NOMO-1 treated with DMSO at 0.1 percent for 48 hours (cell line): ENCODE data around the gene TMEM145.

ENCODE experiments used
- DNase-seq: peaks from one replicate; lab custom pipeline; 2025; ENCODE audit not compliant: unreplicated experiment; lab: John Stamatoyannopoulos, UW

The TMEM145 gene

DNA sequence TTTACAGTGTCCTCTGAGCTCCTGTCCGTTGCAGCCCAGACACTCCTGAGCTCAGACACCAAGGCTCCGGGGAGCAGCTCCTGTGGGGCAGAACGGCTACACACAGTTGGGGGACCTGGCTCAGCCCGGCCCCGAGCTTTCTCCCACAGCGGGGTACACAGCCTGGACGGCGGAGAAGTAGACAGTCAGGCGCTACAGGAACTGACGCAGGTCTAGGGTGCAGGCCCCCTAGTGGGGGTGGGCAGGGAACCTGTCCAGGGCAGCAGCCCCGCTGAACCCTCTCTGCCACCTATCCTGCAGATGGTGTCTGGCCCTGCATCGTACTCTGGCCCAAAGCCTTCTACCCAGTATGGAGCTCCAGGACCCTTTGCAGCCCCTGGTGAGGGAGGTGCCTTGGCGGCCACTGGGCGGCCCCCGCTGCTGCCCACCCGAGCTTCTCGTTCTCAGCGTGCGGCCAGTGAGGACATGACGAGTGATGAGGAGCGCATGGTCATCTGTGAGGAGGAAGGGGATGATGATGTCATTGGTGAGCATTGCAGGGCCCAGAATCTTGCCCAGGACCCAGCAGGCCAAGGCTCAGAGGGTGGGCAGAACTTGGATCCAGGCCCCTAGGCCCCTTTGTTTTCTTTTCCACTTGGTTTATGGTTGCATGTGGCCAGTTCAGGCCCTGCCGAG is 24.1 kb upstream of the TMEM145 start:
- DNase-seq, result no peak

DNA sequence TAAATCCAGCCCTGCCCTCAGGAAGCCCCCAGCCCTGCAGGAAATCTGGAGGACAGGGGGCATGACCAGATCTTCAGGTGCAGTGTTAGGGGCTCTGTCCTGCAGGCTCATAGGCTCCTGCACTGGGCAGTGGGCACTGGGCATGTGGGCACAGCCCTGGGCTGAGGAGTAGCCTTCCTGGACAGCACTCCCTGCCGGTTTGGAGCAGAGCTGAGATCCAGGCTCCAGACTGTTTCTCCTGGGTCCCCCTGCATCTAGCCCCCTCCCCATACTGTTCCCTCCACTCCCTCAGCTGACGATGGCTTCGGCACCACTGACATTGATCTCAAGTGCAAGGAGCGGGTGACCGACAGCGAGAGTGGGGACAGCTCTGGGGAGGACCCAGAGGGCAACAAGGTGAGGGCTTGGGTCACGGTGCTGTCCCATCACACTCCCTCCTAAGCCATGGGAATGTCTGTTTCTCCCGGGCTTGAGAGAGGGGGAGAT is 23.5 kb upstream of the TMEM145 start:
- DNase-seq, result no peak

DNA sequence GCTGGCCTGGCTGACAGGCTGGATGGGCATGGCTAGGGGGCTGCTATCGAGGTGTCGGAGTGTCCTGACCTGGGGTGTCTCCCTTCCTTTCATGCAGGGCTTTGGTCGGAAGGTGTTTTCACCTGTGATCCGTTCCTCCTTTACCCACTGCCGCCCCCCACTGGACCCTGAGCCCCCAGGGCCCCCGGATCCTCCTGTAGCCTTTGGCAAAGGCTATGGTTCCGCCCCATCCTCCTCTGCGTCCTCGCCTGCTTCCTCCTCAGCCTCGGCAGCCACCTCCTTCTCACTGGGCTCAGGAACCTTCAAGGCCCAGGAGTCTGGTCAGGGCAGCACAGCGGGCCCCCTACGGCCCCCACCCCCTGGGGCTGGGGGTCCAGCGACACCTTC is 23.0 kb upstream of the TMEM145 start:
- no peak for DNase-seq

DNA sequence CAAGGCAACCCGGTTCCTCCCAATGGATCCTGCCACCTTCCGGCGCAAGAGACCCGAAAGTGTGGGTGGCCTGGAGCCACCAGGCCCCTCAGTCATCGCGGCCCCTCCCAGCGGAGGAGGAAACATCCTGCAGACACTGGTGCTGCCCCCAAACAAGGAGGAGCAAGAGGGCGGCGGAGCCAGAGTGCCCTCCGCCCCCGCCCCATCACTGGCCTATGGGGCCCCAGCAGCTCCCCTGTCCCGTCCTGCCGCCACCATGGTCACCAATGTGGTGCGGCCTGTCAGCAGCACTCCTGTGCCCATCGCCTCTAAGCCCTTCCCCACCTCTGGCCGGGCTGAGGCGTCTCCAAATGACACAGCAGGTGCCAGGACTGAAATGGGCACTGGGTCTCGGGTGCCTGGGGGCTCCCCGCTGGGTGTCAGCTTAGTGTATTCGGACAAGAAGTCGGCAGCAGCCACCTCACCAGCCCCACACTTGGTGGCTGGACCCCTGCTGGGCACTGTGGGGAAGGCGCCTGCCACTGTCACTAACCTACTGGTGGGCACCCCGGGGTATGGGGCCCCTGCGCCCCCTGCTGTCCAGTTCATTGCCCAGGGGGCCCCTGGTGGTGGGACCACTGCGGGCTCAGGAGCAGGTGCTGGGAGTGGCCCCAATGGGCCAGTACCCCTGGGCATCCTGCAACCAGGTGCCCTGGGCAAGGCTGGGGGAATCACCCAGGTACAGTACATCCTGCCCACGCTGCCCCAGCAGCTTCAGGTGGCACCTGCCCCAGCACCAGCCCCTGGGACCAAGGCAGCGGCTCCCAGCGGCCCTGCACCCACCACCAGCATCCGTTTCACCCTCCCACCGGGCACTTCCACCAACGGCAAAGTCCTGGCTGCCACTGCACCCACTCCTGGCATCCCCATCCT is 22.3 kb upstream of the TMEM145 start:
- peak; percentile 6 for DNase-seq

DNA sequence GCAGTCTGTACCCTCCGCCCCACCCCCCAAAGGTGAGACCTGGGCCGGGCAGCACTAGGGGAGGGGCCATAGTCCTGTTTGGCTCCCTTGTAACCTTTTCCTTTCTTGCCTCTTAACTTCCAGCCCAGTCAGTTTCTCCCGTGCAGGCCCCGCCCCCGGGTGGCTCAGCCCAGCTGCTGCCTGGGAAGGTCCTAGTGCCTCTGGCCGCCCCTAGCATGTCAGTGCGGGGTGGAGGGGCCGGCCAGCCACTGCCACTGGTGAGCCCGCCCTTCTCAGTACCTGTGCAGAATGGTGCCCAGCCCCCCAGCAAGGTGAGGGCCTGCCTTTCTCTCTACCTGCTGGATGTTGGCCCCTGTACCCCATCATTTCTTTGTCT is 21.7 kb upstream of the TMEM145 start:
- no peak for DNase-seq

DNA sequence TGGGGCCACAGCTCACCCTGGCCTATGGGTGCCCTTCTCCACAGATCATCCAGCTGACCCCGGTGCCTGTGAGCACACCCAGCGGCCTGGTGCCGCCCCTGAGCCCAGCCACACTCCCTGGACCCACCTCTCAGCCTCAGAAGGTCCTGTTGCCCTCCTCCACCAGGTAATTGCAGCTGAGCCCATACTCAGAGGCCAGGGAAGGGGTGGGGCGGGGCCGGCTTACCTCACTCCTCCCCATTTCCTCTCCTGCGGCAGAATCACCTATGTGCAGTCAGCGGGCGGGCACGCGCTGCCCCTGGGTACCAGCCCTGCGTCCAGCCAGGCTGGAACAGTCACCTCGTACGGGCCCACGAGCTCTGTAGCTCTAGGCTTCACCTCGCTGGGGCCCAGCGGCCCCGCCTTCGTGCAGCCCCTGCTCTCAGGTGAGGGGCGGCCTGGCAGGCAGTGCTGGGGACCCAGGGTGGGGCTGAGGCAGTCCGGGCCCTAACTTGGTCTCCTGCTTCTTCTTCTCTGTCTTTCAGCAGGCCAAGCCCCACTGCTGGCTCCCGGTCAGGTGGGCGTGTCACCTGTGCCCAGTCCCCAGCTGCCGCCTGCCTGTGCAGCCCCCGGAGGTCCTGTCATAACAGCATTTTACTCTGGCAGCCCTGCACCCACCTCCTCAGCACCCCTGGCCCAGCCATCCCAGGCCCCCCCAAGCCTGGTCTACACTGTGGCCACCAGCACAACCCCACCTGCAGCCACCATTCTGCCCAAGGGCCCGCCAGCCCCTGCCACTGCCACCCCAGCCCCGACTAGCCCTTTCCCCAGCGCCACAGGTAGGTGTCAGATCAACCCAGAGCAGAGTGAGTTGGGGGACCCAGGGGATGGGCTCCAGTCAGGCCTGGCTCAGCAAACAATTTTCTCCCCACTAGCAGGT is 20.8 kb upstream of the TMEM145 start:
- DNase-seq, result no peak

DNA sequence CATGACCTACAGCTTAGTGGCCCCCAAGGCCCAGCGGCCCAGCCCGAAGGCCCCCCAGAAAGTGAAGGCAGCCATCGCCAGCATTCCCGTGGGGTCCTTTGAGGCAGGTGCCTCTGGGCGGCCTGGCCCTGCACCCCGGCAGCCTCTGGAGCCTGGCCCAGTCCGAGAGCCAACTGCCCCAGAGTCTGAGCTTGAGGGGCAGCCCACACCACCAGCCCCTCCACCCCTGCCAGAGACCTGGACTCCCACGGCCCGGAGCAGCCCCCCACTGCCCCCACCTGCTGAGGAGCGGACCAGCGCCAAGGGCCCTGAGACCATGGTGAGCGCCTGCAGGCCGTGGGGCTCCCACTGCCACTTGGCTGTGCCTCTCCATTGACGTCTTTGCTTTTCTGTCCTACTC is 20.1 kb upstream of the TMEM145 start:
- DNase-seq, result no peak

DNA sequence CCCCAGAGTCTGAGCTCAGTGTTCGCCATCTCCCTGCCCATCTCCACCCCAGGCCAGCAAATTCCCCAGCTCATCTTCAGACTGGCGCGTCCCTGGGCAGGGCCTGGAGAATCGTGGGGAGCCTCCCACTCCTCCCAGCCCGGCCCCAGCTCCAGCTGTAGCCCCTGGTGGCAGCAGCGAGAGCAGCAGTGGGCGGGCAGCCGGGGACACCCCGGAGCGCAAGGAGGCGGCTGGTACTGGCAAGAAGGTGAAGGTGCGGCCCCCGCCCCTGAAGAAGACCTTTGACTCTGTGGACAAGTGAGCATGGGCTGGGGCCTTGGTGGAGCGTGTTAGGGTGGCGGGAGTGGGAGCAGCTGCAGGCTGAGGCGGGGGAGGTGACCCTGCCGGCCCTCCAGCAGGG is 19.6 kb upstream of the TMEM145 start:
- no peak for DNase-seq

DNA sequence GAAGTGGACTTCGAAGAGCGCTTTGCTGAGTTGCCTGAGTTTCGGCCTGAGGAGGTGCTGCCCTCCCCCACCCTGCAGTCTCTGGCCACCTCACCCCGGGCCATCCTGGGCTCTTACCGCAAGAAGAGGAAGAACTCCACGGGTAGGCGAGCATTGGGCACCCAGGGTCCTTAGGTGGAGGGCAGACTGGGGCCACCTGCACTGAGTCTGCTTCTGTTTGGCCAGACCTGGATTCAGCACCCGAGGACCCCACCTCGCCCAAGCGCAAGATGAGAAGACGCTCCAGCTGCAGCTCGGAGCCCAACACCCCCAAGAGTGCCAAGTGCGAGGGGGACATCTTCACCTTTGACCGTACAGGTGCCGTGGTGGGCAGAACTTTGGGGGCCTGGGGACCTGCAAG is 19.2 kb upstream of the TMEM145 start:
- no peak for DNase-seq

DNA sequence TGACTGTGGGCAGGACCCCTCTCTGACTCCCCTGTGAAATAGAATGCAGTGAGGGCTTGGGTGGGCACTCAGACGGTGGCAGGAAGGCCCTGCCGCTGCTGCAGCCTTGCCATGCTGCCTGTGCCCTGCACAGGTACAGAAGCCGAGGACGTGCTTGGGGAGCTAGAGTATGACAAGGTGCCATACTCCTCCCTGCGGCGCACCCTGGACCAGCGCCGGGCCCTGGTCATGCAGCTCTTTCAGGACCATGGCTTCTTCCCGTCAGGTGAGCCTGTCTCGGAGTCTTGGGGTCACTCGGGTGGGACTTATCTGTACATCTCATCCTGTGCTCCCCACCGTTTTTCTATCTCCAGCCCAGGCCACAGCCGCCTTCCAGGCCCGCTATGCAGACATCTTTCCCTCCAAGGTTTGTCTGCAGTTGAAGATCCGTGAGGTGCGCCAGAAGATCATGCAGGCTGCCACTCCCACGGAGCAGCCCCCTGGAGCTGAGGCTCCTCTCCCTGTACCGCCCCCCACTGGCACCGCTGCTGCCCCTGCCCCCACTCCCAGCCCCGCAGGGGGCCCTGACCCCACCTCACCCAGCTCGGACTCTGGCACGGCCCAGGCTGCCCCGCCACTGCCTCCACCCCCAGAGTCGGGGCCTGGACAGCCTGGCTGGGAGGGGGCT is 18.5 kb upstream of the TMEM145 start:
- DNase-seq, result no peak

DNA sequence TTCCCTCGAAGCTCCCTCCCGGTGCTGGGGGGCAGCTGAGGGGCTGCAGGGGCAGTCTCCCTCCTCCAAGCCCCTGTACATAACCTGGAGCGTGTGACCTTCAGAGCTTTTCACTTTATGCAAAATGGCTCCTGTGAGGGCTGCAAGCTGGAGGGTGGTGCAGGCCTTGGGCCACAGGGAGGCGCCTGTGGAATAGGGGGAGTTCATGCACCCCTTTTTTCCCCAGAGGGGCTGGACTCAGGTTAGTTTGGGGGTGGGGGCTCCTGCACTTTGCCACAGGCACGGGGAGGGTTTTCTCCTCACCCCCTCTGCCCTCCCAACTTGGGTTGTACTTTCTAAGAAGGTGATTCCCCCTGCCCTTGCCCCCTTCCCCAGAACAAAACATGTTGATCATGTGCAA is 17.8 kb upstream of the TMEM145 start:
- DNase-seq, result no peak

DNA sequence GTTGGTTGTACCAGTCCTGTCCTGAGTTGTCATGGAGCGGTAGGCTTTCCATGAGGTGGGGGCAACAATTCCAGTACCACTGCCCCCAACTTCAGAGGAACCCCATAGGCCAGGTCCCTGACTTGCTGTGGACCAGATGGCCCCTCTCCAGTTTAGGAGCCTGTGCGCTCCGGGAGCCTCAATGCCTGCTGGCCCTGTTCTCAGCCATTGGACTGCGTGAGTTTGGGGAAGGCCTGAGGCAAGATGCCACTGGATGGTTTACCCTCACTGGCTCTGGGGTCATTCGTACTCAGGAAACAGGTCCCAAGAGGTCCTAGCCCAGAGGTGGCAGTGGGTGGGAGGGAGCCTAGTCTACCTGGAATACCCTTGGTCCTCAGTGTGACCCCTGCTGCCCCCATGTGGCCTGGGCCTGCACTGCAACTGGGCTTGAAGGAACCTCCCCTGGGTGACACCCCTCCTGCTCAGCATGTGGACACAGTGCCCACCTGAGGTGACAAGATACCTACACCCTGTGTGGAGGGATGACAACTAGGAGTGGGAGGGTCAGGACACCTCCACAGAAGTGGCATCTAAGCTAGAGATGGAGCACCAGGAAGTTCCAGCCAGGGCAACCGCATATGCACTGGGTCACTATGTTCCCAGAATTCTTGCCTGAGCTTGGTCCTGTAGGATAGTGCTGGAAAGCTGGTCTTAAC is 17.1 kb upstream of the TMEM145 start:
- DNase-seq, result peak; percentile 12

DNA sequence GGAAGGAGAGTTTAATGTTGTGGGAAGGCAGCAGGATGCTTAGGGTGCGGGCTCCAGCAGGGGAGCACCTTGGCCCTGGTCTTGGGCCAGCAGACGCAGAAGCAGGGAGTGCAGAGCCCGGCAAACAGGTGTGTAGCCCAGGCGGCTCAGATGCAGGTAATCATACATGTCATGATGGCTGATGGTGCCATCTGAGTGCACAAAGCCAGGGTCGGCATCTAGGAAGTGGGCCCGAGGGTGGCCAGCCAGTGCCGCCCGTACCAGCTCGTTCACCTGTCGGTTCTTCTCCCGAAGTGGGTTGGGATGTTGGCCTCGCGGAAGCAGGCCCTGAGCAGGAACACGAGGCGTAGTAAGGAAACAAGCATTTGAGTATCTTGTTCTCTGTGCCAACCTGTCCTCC is 16.1 kb upstream of the TMEM145 start:
- DNase-seq, result no peak

DNA sequence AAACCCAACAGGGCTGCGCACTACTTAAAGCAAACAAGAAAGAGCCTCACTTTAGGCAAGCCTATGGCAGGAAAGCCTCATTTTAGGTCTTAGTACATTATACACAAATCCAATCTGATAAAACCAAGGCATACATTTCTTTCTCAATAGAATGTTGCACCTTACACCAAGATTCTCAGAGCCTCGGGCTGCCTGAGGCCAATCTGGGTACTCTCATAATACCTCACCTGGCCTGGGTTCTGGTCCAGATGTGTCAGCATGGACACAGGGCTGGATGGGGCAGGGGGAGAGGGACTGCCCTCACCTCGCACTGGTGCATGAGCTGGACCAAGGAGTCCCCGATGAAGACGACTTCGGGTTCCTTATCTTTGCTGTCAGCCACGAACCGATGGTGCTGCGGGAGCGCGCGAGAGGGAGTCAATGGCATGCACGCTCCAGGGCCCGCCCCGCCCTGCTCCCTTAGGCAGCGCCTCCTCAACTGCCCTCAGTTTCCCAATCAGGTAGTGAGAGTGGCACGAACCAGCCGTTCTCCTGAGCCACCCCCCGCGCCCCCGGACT is 11.4 kb upstream of the TMEM145 start, which contains the start of gene PRR19:
Gene PRR19, plus strand, starts transcription at position 487 of the 558 bp plus-strand sequence. CDS start 7,453 bp downstream, outside the sequence.
- no peak for DNase-seq

DNA sequence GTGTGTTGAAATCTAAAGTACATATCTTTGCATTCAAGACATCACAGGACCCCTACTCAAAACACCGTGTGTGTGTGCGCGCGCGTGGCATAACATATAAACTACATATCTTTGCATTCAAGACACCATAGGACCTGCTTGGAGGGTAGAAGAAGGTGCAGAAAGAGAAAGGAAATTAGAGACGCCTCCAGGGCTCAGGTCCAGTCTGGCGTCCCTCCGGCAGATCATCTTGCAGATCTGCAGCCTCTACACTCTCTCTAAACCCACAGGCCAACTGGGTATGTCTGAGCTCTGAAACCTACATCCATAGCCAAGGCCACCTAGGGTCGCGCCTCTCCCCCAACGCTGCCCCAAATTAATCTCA is 10.0 kb upstream of the TMEM145 start:
- no peak for DNase-seq

DNA sequence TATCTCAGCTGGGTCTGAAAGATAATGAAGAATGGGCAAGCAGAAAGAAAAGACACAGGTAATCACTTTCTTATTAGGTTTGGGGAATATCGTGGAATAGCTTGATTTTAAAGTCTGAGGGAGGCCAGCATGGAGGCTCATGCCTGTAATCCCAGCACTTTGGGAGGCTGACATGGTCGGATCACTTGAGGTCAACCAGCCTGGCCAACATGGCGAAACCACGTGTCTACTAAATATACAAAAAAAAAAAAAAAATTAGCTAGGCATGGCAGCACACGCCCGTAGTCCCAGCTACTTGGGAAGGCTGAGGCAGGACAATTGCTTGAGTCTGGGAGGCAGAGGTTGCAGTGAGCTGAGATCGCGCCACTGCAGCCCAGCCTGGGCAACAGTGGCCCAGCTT is 9.2 kb upstream of the TMEM145 start:
- DNase-seq, result no peak

DNA sequence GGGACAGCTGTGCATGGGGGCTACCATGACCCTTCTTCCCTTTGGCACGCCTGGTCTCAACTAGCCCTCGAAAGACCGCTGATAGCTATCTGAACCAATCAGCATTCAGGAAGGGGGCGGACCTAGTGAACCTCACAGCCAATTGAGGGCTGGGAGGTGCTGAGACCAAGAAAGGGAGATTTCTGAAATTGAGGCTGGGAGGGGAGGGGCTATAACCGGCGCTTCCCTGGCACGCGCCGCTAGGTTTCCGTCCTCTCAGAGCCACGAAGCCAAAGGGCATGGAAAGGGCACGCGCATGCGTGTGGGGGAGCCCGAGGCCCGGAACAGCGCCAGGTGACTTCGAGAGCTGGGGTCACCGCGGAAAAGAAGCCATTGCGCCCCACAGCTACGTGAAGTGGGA is 6.5 kb upstream of the TMEM145 start:
- DNase-seq, result no peak

DNA sequence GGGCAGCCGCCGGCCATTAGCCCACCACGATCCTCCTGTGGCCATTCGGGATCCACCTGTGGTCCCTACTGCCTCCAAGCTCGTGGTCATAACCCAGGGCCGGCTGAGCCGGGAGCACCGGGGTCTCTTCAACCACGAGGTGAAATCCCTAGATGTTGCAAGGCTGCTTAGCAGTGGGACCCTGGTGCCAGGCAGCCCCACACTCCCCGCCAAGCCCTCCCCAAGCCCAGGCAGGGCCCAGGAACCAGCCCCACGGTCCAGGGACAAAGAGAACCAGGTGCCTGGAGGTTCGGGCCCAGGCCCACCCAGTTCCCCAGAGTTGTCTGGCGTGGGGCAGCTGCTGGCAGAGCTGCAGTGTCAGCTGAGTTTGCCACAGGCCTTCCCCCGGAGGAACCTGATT is 3.4 kb upstream of the TMEM145 start:
- DNase-seq, result no peak

DNA sequence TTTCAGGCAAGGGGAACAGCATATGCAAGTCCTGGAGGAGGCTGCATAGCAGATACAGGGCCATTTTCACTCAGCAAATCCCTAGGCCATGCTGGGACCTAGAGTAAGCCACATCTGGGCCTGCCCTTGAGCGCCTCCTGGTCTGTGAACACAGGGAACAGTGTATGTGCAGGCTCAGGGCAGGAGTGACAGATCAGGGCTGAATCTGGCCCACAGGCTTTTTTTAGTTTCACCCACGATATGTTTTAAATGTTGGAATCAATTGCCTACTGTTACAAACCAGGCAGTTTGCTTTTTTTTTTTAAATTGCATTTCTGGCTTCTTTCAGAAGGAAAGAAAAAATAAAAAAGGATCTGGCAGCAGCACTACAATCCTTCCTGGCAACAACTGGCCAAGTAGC is 1.5 kb upstream of the TMEM145 start:
- DNase-seq, result no peak

DNA sequence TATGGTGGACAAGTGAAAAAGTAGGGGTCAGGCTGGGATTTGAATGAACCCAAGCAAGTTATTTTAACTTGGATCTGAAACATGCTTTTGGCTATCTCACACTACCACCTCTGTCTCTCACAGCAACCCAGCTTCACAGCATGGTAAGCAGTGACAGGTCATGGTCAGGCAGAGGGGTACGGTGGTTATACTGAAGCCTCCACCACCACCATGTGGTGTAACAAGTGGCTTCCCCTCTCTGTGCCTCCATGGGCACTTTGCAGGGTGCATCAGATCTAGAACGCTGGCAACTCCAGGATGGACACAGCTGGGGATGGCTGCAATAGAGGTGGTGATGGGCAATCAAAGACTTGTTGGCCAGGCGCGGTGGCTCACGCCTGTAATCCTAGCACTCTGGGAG is 739 bp upstream of the TMEM145 start:
- DNase-seq, result no peak
